ENCODE measurements around the gene CD83.
"Not testable (repeated sequence)": the region's sequence is repeated elsewhere in the genome, so short reads cannot be mapped to it uniquely, and the experiment has no call there.

The CD83 gene, protein sequence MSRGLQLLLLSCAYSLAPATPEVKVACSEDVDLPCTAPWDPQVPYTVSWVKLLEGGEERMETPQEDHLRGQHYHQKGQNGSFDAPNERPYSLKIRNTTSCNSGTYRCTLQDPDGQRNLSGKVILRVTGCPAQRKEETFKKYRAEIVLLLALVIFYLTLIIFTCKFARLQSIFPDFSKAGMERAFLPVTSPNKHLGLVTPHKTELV

GRCh38 chr6:14117158-14118090 is at the start of gene CD83:
Gene CD83, plus strand, starts transcription at chr6:14117772. Its CDS starts 40 bp downstream, at chr6:14117812.
- Histone ChIP-seq H3K9ac (ENCODE audit: low read length in 5 of 5) (peak within 1 kb of the TSS in 4 of 5 donors; percentile 73 to 88 (median 79)), H3K36me3 (ENCODE audit: control insufficient read depth in 5 of 5, insufficient read depth in 5 of 5, low read length in 5 of 5) (no peaks in the 10 kb centered on the region), H3K27ac (ENCODE audit: low read depth, low read length) (peak within 1 kb of the TSS; percentile 57)

GRCh38 chr6:14068133-14068532 is 49.4 kb upstream of the CD83 start:
- Histone ChIP-seq H3K4me1 (ENCODE audit: control insufficient read depth in 5 of 5, insufficient read depth in 5 of 5, low read length in 5 of 5) (peaks cover 3 to 20% (median 13%) of the 10 kb centered on the region in 5 donors), H3K4me3 (ENCODE audit: low read depth in 1 of 5, low read length in 5 of 5) (no peak overlapping the region), H3K27ac (ENCODE audit: low read depth, low read length) (no peak overlapping the region), H3K36me3 (ENCODE audit: control insufficient read depth in 5 of 5, insufficient read depth in 5 of 5, low read length in 5 of 5) (no peaks in the 10 kb centered on the region), H3K9me3 (ENCODE audit: control insufficient read depth in 5 of 5, low read length in 5 of 5) (no peaks in the 10 kb centered on the region), H3K9ac (ENCODE audit: low read length in 5 of 5) (no peak overlapping the region), H3K27me3 (ENCODE audit: control insufficient read depth in 5 of 5, insufficient read depth in 4 of 5, low read length in 5 of 5) (no peaks in the 10 kb centered on the region)

More at GRCh38 chr6:14117158-14118090, at the start of gene CD83:
- Histone ChIP-seq H3K4me1 (ENCODE audit: control insufficient read depth in 5 of 5, insufficient read depth in 5 of 5, low read length in 5 of 5) (peaks cover 2 to 29% (median 21%) of the 10 kb centered on the region in 5 donors), H3K27me3 (ENCODE audit: control insufficient read depth in 5 of 5, insufficient read depth in 4 of 5, low read length in 5 of 5) (no peaks in the 10 kb centered on the region), H3K9me3 (ENCODE audit: control insufficient read depth in 5 of 5, low read length in 5 of 5) (no peaks in the 10 kb centered on the region), H3K4me3 (ENCODE audit: low read depth in 1 of 5, low read length in 5 of 5) (peak within 1 kb of the TSS; percentile 81 to 88 (median 84))

GRCh38 chr6:14068623-14069022 is 48.9 kb upstream of the CD83 start:
- Histone ChIP-seq H3K9me3 (ENCODE audit: control insufficient read depth in 5 of 5, low read length in 5 of 5) (no peaks in the 10 kb centered on the region), H3K27ac (ENCODE audit: low read depth, low read length) (no peak overlapping the region), H3K27me3 (ENCODE audit: control insufficient read depth in 5 of 5, insufficient read depth in 4 of 5, low read length in 5 of 5) (no peaks in the 10 kb centered on the region), H3K36me3 (ENCODE audit: control insufficient read depth in 5 of 5, insufficient read depth in 5 of 5, low read length in 5 of 5) (no peaks in the 10 kb centered on the region), H3K4me3 (ENCODE audit: low read depth in 1 of 5, low read length in 5 of 5) (no peak overlapping the region), H3K4me1 (ENCODE audit: control insufficient read depth in 5 of 5, insufficient read depth in 5 of 5, low read length in 5 of 5) (peaks cover 3 to 20% (median 13%) of the 10 kb centered on the region in 5 donors), H3K9ac (ENCODE audit: low read length in 5 of 5) (no peak overlapping the region)

GRCh38 chr6:14070457-14070856 is 47.1 kb upstream of the CD83 start:
- H3K27ac ChIP-seq (ENCODE audit: low read depth, low read length) = peak overlapping the region; percentile 29

GRCh38 chr6:14072084-14072483 is 45.5 kb upstream of the CD83 start:
- no peak overlapping the region for H3K27ac ChIP-seq (ENCODE audit: low read depth, low read length)
- no peak overlapping the region for H3K4me3 ChIP-seq (ENCODE audit: low read depth in 1 of 5, low read length in 5 of 5)
- H3K36me3 ChIP-seq (ENCODE audit: control insufficient read depth in 5 of 5, insufficient read depth in 5 of 5, low read length in 5 of 5) = no peaks in the 10 kb centered on the region
- no peak overlapping the region for H3K9ac ChIP-seq (ENCODE audit: low read length in 5 of 5)
- H3K27me3 ChIP-seq (ENCODE audit: control insufficient read depth in 5 of 5, insufficient read depth in 4 of 5, low read length in 5 of 5) = no peaks in the 10 kb centered on the region
- peaks cover 3 to 30% (median 23%) of the 10 kb centered on the region in 5 donors for H3K4me1 ChIP-seq (ENCODE audit: control insufficient read depth in 5 of 5, insufficient read depth in 5 of 5, low read length in 5 of 5)
- no peaks in the 10 kb centered on the region for H3K9me3 ChIP-seq (ENCODE audit: control insufficient read depth in 5 of 5, low read length in 5 of 5)

More at GRCh38 chr6:14070457-14070856, 47.1 kb upstream of the CD83 start:
- Histone ChIP-seq H3K27me3 (ENCODE audit: control insufficient read depth in 5 of 5, insufficient read depth in 4 of 5, low read length in 5 of 5) (no peaks in the 10 kb centered on the region), H3K36me3 (ENCODE audit: control insufficient read depth in 5 of 5, insufficient read depth in 5 of 5, low read length in 5 of 5) (no peaks in the 10 kb centered on the region), H3K4me3 (ENCODE audit: low read depth in 1 of 5, low read length in 5 of 5) (no peak overlapping the region), H3K9ac (ENCODE audit: low read length in 5 of 5) (no peak overlapping the region), H3K4me1 (ENCODE audit: control insufficient read depth in 5 of 5, insufficient read depth in 5 of 5, low read length in 5 of 5) (peaks cover 3 to 28% (median 23%) of the 10 kb centered on the region in 5 donors), H3K9me3 (ENCODE audit: control insufficient read depth in 5 of 5, low read length in 5 of 5) (no peaks in the 10 kb centered on the region)

DNA sequence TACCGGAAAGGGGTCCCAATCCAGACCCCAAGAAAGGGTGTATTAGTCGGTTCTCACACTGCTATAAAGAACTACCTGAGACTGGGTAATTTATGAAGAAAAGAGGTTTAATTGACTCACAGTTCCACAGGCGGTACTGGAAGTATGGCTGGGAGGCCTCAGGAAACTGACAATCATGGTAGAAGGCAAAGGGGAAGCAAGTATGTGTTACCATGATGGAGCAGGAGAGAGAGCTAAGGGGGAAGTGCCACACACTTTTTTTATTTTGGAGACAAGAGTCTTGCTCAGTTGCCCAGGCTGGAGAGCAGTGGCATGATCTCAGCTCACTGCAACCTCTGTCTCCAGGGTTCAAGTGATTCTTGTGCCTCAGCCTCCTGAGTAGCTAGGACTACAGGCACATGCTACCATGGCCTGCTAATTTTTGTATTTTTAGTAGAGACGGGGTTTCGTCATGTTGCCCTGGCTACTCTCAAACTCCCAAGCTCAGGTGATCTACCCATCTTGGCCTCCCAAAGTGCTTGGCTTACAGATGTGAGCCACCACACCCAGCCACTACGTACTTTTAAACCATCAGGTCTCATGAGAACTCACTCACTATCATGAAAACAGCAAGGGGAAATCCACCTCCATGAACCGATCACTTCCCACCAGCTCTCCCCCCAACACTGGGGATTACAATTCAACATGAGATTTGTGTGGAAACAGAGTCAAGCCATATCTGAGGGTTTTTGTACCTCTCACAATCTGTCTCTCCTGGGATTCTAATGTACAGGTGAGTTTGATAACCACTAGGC is 43.8 kb upstream of the CD83 start:
- H3K27ac ChIP-seq (ENCODE audit: low read depth, low read length); H3K9ac ChIP-seq (ENCODE audit: low read length in 5 of 5); H3K4me3 ChIP-seq (ENCODE audit: low read depth in 1 of 5, low read length in 5 of 5); H3K36me3 ChIP-seq (ENCODE audit: control insufficient read depth in 5 of 5, insufficient read depth in 5 of 5, low read length in 5 of 5); H3K27me3 ChIP-seq (ENCODE audit: control insufficient read depth in 5 of 5, insufficient read depth in 4 of 5, low read length in 5 of 5); H3K9me3 ChIP-seq (ENCODE audit: control insufficient read depth in 5 of 5, low read length in 5 of 5): not testable (repeated sequence)
- H3K4me1 ChIP-seq (ENCODE audit: control insufficient read depth in 5 of 5, insufficient read depth in 5 of 5, low read length in 5 of 5) = peaks cover 3 to 30% (median 23%) of the 10 kb centered on the region in 5 donors

DNA sequence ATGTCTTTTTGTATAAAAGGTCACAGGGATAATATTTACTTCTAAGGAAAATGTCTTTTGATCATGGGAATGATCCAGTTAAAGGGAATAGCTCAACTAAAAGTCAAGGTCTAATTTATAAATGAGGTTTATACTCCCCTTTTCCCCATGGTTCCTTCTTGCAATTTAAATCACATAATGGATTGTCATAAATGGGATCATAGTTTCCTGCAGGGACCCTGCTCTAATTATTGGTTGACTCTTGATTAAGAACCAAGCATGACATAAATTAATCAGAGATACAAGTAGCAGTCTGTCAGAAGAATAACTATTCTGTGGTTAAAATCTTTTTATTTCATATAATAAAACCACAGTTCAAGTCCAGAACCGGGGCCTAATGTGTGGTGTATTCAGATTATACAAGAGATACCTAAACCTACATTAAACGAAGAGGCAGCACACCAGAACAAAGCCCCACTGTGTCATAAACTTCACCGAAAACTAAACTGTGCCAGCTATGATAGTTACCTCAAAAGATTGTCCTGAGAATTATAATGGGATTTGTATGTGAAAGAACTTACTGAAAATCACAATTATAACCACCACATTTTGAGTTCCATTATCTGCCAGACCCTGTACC is 43.0 kb upstream of the CD83 start:
- Histone ChIP-seq H3K36me3 (ENCODE audit: control insufficient read depth in 5 of 5, insufficient read depth in 5 of 5, low read length in 5 of 5) (no peaks in the 10 kb centered on the region), H3K4me3 (ENCODE audit: low read depth in 1 of 5, low read length in 5 of 5) (peak overlapping the region; percentile 50 to 82 (median 61))

DNA sequence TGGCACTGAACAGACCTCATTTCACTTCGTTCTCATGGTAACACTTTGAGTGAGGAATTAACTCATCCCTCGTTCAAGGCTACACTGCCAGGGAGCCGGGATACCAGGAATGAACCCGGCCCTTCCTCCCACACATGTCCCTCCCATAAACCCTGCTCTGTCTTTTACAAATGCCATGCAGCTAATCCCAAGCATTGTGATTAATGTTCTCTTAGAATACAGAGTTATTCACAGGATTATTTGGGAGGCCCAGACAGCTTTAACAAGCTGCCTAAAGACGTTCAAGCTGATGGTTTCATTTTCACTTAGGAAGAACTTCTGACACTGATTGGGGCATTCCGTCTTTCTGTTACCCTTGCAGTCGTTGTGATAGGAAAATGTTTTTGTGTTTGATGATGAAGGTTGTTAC is 42.5 kb upstream of the CD83 start:
- Histone ChIP-seq H3K36me3 (ENCODE audit: control insufficient read depth in 5 of 5, insufficient read depth in 5 of 5, low read length in 5 of 5) (no peaks in the 10 kb centered on the region), H3K27me3 (ENCODE audit: control insufficient read depth in 5 of 5, insufficient read depth in 4 of 5, low read length in 5 of 5) (no peaks in the 10 kb centered on the region), H3K4me3 (ENCODE audit: low read depth in 1 of 5, low read length in 5 of 5) (peak overlapping the region; percentile 50 to 82 (median 61)), H3K4me1 (ENCODE audit: control insufficient read depth in 5 of 5, insufficient read depth in 5 of 5, low read length in 5 of 5) (peaks cover 3 to 30% (median 22%) of the 10 kb centered on the region in 5 donors), H3K27ac (ENCODE audit: low read depth, low read length) (peak overlapping the region; percentile 62), H3K9me3 (ENCODE audit: control insufficient read depth in 5 of 5, low read length in 5 of 5) (no peaks in the 10 kb centered on the region), H3K9ac (ENCODE audit: low read length in 5 of 5) (peak overlapping the region; percentile 32 to 78 (median 61))

More for the DNA sequence above, 43.0 kb upstream of the CD83 start:
- Histone ChIP-seq H3K9me3 (ENCODE audit: control insufficient read depth in 5 of 5, low read length in 5 of 5) (no peaks in the 10 kb centered on the region), H3K27ac (ENCODE audit: low read depth, low read length) (peak overlapping the region; percentile 62), H3K27me3 (ENCODE audit: control insufficient read depth in 5 of 5, insufficient read depth in 4 of 5, low read length in 5 of 5) (no peaks in the 10 kb centered on the region), H3K9ac (ENCODE audit: low read length in 5 of 5) (peak overlapping the region; percentile 32 to 78 (median 61)), H3K4me1 (ENCODE audit: control insufficient read depth in 5 of 5, insufficient read depth in 5 of 5, low read length in 5 of 5) (peaks cover 3 to 30% (median 23%) of the 10 kb centered on the region in 5 donors)

- peaks cover 0 to 16% (median 10%) of the 10 kb centered on the region in 5 donors for H3K4me1 ChIP-seq (ENCODE audit: control insufficient read depth in 5 of 5, insufficient read depth in 5 of 5, low read length in 5 of 5)
- no peak overlapping the region for H3K4me3 ChIP-seq (ENCODE audit: low read depth in 1 of 5, low read length in 5 of 5)
- no peaks in the 10 kb centered on the region for H3K27me3 ChIP-seq (ENCODE audit: control insufficient read depth in 5 of 5, insufficient read depth in 4 of 5, low read length in 5 of 5)
- no peak overlapping the region for H3K27ac ChIP-seq (ENCODE audit: low read depth, low read length)
- H3K9ac ChIP-seq (ENCODE audit: low read length in 5 of 5) = no peak overlapping the region
- no peaks in the 10 kb centered on the region for H3K36me3 ChIP-seq (ENCODE audit: control insufficient read depth in 5 of 5, insufficient read depth in 5 of 5, low read length in 5 of 5)
- no peaks in the 10 kb centered on the region for H3K9me3 ChIP-seq (ENCODE audit: control insufficient read depth in 5 of 5, low read length in 5 of 5)
These were observed 40.2 kb upstream of the CD83 start for GRCh38 chr6:14077193-14077867.
